Astrocyte (in vitro differentiated cells and primary cell): ENCODE measurements around the gene PI4KB. TPM values are rescaled to one million over a fixed set of nuclear protein-coding genes. Genes with fewer than 3 reads are reported as not detected.

Source experiments
- DNase-seq: peaks from one replicate; pipeline ENCODE4 v3.0.0-alpha.2; 2010; ENCODE audit warnings: low read depth
- FAIRE-seq: peaks from 2 replicates; lab custom pipeline; 2011; peaks lifted over from hg19 to GRCh38; lab: Jason Lieb, UNC
- H2AFZ ChIP-seq: 2 replicates; pipeline ENCODE4 v1.6.0; 2012; ENCODE audit warnings: low read depth, low read length, inconsistent platforms
- H3K27ac ChIP-seq: 2 replicates; pipeline ENCODE4 v1.5.1; 2011; ENCODE audit warnings: low read depth, low read length, inconsistent platforms
- H3K27me3 ChIP-seq: 2 replicates; pipeline ENCODE4 v1.6.0; 2011; ENCODE audit warnings: low read length, inconsistent platforms; ENCODE audit not compliant: insufficient read depth
- H3K36me3 ChIP-seq: 2 replicates; pipeline ENCODE4 v1.5.1; 2011; ENCODE audit warnings: low read length, inconsistent platforms; ENCODE audit not compliant: insufficient read depth
- H3K4me1 ChIP-seq: 2 replicates; pipeline ENCODE4 v1.5.1; 2011; ENCODE audit warnings: low read length, inconsistent platforms; ENCODE audit not compliant: insufficient read depth
- H3K4me2 ChIP-seq: 2 replicates; pipeline ENCODE4 v1.6.0; 2012; ENCODE audit warnings: low read length, inconsistent platforms
- H3K4me3 ChIP-seq: 2 replicates; pipeline ENCODE4 v1.5.1; 2011; ENCODE audit warnings: low read depth, mild to moderate bottlenecking, low read length, inconsistent platforms; ENCODE audit not compliant: insufficient read depth
- H3K79me2 ChIP-seq: 2 replicates; pipeline ENCODE4 v1.6.0; 2012; ENCODE audit warnings: mild to moderate bottlenecking, low read length, inconsistent platforms; ENCODE audit not compliant: insufficient read depth
- H3K9ac ChIP-seq: 2 replicates; pipeline ENCODE4 v1.6.0; 2012; ENCODE audit warnings: mild to moderate bottlenecking, low read length, inconsistent platforms
- H3K9me3 ChIP-seq: 2 replicates; pipeline ENCODE4 v1.5.1; 2012; ENCODE audit warnings: low read depth, mild to moderate bottlenecking, low read length, inconsistent platforms; ENCODE audit not compliant: insufficient read depth
- H4K20me1 ChIP-seq: 2 replicates; pipeline ENCODE4 v1.6.0; 2012; ENCODE audit warnings: low read length, inconsistent platforms; ENCODE audit not compliant: insufficient read depth
- H3K27ac Mint-ChIP-seq: one replicate; pipeline ENCODE4 v1.8.0; 2021; ENCODE audit warnings: mild to moderate bottlenecking, mixed read lengths; ENCODE audit not compliant: unreplicated experiment
- H3K27me3 Mint-ChIP-seq: one replicate; pipeline ENCODE4 v1.8.0; 2021; ENCODE audit warnings: low read depth, mixed read lengths; ENCODE audit not compliant: unreplicated experiment
- H3K36me3 Mint-ChIP-seq: one replicate; pipeline ENCODE4 v1.8.0; 2021; ENCODE audit warnings: low read depth, mixed read lengths; ENCODE audit not compliant: unreplicated experiment
- H3K4me1 Mint-ChIP-seq: one replicate; pipeline ENCODE4 v1.8.0; 2021; ENCODE audit warnings: low read depth, mixed read lengths; ENCODE audit not compliant: unreplicated experiment
- H3K4me3 Mint-ChIP-seq: one replicate; pipeline ENCODE4 v1.8.0; 2021; ENCODE audit warnings: mild to moderate bottlenecking, moderate library complexity, mixed read lengths; ENCODE audit not compliant: unreplicated experiment
- H3K9me3 Mint-ChIP-seq: one replicate; pipeline ENCODE4 v1.8.0; 2021; ENCODE audit warnings: mild to moderate bottlenecking, mixed read lengths; ENCODE audit not compliant: unreplicated experiment
- EZH2 ChIP-seq: IDR thresholded peaks from 2 replicates; pipeline ENCODE4 v1.6.1; 2012; ENCODE audit warnings: mild to moderate bottlenecking, low read length, inconsistent platforms; ENCODE audit not compliant: insufficient read depth
- total RNA-seq: library from RNA; stranded (reverse); gene quantifications from 2 replicates; pipeline ENCODE4 v1.2.1, GENCODE V29; 2021
- TF ChIP-seq, protein P1 (sequence below): IDR thresholded peaks from 2 replicates; pipeline ENCODE4 v1.5.1; 2011; ENCODE audit warnings: low read depth, mild to moderate bottlenecking, inconsistent platforms, low read length, moderate library complexity; ENCODE audit not compliant: insufficient read depth

PI4KB gene
- total RNA-seq, 1 donor from 2014 or later: 67.8 TPM

DNA sequence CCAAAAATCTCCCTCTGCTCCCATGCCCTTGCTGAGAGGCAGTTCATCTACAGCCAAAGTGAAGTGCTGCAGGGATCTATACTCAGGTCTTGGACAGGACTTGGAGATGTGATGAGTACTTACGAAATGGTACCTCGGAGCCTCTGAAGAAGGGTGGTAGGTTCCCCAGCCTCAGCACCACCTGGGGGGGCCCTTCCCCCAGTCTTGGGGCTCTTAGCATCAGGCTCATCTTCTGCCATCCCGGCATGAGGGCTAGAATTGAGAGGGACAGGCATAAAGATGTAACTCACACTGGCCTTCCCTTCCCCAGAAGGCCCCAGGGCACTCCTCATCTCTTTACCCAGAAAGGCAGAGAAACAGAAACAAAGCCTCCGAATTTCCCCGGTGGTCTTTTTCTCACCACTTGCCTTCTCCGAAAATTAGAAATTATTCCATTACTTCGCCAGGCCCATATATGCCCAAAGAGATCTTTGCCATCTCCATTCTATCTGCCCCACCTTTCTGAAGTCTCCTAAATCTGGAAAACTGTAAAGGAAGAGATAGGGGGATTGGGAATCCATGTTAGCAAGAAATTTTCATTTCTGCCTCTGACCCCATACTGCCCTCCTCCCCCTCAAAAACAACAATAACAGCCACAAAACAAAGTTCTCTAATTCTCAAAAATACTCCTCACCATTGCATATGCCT lies 19.0 kb upstream of the PI4KB start:
- Mint-ChIP-seq H3K27me3 (no peaks in the 10 kb centered on the region), H3K4me3 (peak overlapping the region; percentile 96), H3K4me1 (peaks cover 29% of the 10 kb centered on the region), H3K36me3 (peaks cover 17% of the 10 kb centered on the region), H3K9me3 (no peaks in the 10 kb centered on the region), H3K27ac (peak overlapping the region; percentile 95)
- H3K27ac ChIP-seq: peak overlapping the region; percentile 96
- peak overlapping the region; percentile 94 for H3K4me2 ChIP-seq
- no peaks in the 10 kb centered on the region for H3K27me3 ChIP-seq
- H4K20me1 ChIP-seq: no peaks in the 10 kb centered on the region
- no peaks in the 10 kb centered on the region for H3K9me3 ChIP-seq
- TF ChIP-seq, protein P1, sequence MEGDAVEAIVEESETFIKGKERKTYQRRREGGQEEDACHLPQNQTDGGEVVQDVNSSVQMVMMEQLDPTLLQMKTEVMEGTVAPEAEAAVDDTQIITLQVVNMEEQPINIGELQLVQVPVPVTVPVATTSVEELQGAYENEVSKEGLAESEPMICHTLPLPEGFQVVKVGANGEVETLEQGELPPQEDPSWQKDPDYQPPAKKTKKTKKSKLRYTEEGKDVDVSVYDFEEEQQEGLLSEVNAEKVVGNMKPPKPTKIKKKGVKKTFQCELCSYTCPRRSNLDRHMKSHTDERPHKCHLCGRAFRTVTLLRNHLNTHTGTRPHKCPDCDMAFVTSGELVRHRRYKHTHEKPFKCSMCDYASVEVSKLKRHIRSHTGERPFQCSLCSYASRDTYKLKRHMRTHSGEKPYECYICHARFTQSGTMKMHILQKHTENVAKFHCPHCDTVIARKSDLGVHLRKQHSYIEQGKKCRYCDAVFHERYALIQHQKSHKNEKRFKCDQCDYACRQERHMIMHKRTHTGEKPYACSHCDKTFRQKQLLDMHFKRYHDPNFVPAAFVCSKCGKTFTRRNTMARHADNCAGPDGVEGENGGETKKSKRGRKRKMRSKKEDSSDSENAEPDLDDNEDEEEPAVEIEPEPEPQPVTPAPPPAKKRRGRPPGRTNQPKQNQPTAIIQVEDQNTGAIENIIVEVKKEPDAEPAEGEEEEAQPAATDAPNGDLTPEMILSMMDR: no peak
- no peak for TF ChIP-seq EZH2
- H3K9ac ChIP-seq: peak overlapping the region; percentile 91
- no peak for FAIRE-seq
- H3K4me3 ChIP-seq: peak overlapping the region; percentile 82
- H3K79me2 ChIP-seq: peaks cover 16% of the 10 kb centered on the region
- H3K4me1 ChIP-seq: peaks cover 15% of the 10 kb centered on the region
- no peak for DNase-seq
- H2AFZ ChIP-seq: peak overlapping the region; percentile 78
- peaks cover 8% of the 10 kb centered on the region for H3K36me3 ChIP-seq

DNA sequence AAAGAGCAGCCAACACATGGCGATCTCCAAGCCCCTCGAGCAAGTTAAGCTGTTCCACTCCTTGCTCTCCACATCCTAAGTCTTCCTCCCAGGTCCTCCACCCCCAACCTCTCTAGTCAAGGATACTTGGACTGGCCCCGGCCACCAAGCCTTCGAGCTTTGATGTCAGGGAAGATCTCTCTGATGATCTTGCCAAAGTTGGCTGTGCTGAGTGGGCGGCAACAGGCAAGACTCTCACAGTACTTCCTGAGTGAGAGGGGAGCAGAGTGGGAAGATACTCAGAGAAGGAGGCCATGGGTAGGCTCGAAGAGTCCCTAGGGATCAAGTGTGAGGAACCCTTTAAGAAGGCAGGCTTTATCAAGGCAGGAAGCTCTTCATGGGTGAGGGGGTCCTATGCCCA lies 17.1 kb upstream of the PI4KB start:
- Histone ChIP-seq H3K79me2 (peaks cover 16% of the 10 kb centered on the region), H3K27me3 (no peaks in the 10 kb centered on the region), H3K27ac (no peak overlapping the region), H3K4me3 (no peak overlapping the region), H2AFZ (no peak overlapping the region), H3K9me3 (no peaks in the 10 kb centered on the region), H3K4me1 (peaks cover 18% of the 10 kb centered on the region), H4K20me1 (no peaks in the 10 kb centered on the region), H3K36me3 (peaks cover 8% of the 10 kb centered on the region), H3K9ac (no peak overlapping the region), H3K4me2 (no peak overlapping the region)
- Mint-ChIP-seq H3K4me3 (no peak overlapping the region), H3K36me3 (peaks cover 17% of the 10 kb centered on the region), H3K4me1 (peaks cover 34% of the 10 kb centered on the region), H3K9me3 (no peaks in the 10 kb centered on the region), H3K27me3 (no peaks in the 10 kb centered on the region), H3K27ac (no peak overlapping the region)
- FAIRE-seq: no peak
- DNase-seq: no peak
- TF ChIP-seq, protein P1: no peak
- TF ChIP-seq EZH2: no peak

DNA sequence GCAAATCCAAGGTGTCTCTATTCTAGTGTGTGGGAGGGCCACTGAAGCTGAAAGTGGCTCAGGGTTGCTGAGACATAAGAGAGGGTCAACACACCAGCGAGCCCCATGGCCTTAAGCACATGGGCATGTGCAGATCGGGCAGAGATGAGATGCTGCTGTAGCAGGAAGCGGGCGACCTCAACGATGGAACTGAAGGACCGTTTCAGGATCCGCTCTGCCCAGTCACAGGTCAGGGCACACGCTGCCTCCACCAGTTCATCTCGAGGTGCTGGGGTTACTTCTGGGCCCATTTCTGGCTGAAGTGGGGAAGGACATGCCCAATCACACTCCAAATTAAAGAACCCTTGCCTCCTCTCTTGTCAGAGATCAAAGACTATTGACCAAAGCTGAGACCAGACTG lies 16.4 kb upstream of the PI4KB start:
- H3K36me3 Mint-ChIP-seq: peaks cover 17% of the 10 kb centered on the region
- FAIRE-seq (no peak), DNase-seq (no peak)
- no peak overlapping the region for H3K4me3 Mint-ChIP-seq
- no peaks in the 10 kb centered on the region for H4K20me1 ChIP-seq
- peaks cover 16% of the 10 kb centered on the region for H3K79me2 ChIP-seq
- H3K27me3 ChIP-seq: no peaks in the 10 kb centered on the region
- H3K9ac ChIP-seq: no peak overlapping the region
- no peak overlapping the region for H3K27ac Mint-ChIP-seq
- H3K4me3 ChIP-seq: no peak overlapping the region
- H3K36me3 ChIP-seq: peaks cover 8% of the 10 kb centered on the region
- H3K4me2 ChIP-seq: no peak overlapping the region
- peaks cover 34% of the 10 kb centered on the region for H3K4me1 Mint-ChIP-seq
- no peaks in the 10 kb centered on the region for H3K9me3 Mint-ChIP-seq
- no peak overlapping the region for H2AFZ ChIP-seq
- TF ChIP-seq, protein P1: no peak
- TF ChIP-seq EZH2: no peak
- H3K27me3 Mint-ChIP-seq: no peaks in the 10 kb centered on the region
- H3K9me3 ChIP-seq: no peaks in the 10 kb centered on the region
- H3K4me1 ChIP-seq: peaks cover 18% of the 10 kb centered on the region
- H3K27ac ChIP-seq: no peak overlapping the region
